NCI-H128 (cell line): Measurements from ENCODE around the gene GRID1.

Experiments
- DNase-seq: peaks from one replicate; lab custom pipeline; 2025; ENCODE audit not compliant: unreplicated experiment; lab: John Stamatoyannopoulos, UW

GRID1 gene

DNA sequence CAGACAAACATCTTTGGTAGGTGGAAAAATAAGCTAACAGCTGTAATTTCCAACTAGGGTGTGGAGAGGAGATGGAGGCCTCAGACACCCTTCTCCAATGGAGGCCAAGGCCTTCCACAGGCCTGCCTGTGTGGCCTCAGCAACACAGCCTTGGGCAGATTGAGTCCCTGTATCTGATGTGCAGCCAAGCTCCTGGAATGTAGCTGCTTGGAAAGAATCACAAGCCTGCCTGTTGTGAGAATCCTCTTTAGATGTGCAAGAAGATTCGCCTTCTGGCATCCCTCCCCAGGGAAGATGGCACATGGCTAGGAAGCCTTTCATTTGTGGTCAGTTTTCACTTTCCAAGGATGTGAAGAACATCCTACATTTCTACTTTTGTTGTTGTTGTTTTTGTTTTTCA is 684.0 kb downstream of the GRID1 start:
- DNase-seq = no peak

DNA sequence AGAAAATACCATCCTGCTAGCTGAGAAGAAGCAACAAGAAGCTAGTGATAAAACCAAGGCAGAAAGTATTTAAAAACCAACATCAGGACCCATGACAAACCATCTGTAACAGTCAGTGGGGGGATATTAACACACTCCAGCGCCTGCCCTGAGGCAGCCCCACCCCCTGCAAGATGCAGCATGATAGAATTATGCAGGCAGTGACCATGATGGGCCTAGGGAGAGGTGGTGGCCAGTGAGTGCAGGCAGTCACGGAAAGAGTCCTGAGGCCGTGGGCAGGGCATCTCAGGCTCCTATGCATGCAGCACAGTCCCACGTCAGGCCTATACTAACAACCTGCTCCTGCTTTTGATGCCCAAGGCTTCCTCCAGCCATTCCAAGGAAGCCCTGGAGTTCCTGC is 686.9 kb downstream of the GRID1 start:
- no peak for DNase-seq

DNA sequence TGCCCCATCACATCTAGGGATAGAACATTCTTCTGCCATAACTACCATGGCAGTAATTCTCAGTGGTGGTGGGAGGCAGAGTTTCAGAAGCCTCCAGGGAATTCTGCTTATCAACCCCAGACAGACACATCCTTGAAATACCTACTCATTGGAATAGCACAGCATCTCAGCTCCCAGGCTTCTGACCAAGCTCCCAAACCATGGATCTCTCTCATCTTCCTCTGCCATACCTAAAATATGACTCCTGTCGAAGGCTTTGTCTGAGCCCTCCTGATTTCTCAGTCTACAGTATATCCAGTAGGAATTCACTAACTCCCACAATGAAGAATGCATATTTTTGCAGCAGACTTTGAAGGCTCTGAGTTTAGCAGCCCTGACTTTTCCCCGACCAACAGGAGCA is 687.5 kb downstream of the GRID1 start:
- DNase-seq = no peak

DNA sequence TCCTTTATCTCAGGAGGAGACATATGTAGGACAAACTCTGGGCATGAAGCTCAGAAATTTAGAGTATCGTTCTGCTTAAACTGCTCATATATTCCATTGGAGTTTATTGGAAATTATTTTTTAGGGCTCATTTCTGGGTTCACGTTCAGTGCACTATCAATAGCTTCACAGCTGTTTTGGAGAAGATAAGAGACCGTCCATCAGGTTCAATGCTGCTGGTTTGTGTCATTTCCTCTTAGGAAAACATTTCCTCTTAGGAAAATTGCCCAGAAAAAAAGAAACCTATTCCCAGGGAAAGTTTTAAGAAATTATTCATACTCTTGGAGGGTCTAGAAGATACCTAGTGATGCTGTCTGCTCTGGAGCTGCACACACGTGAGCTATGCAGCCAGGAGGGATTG is 691.7 kb downstream of the GRID1 start:
- no peak for DNase-seq

DNA sequence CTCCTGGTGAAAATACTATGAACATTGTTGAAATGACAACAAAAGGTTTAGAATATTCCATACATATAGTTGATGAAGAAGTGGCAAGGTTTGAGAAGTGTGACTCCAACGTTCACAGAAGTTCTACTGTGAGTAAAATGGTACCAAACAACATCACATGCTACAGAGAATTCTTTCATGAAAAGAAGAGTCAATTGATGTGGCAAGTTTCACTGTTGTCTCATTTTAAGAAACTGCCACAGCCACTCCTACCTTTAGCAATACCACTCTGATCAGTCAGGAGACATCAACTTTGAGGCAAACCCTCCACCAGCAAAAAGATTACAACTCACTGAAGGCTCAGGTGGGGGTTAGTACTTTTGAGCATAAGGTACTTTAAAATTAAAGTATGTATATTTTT is 693.3 kb downstream of the GRID1 start:
- DNase-seq = no peak

DNA sequence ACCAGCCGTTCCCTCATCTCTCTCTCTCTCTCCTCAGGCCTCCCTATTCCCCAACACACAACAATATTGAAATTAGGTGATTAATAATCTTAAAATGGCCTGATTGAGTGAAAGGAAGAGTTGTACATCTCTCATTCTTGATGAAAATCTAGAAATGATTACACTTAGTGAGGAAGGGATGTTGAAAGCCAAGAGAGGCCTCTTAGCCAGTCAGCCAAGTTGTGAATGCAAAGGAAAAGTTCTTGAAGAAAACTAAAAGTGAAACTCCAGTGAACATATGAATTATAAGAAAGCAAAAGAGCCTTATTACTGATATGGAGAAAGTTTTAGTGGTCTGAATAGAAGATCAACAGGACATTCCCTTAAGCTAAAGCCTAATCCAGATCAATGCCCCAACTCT is 695.1 kb downstream of the GRID1 start:
- no peak for DNase-seq

DNA sequence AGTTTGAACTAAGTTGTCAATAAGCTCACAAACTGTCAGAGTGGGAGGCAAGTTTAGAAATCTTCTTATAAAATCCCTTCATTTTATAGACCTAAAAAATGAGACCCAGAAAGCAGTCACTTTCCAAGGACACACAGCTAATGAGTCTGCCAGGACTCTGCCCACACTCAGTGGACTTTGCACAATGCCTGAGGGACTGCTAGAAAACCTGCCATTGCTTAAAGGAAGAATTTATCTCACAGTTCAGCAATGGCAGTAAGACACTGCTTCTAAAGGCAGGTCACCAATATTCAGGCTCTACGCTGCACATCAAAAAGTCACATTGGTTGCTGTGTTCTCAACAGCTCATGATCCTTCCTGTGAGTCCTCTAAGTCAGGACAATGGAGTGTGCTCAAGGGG is 698.1 kb downstream of the GRID1 start:
- DNase-seq = no peak

DNA sequence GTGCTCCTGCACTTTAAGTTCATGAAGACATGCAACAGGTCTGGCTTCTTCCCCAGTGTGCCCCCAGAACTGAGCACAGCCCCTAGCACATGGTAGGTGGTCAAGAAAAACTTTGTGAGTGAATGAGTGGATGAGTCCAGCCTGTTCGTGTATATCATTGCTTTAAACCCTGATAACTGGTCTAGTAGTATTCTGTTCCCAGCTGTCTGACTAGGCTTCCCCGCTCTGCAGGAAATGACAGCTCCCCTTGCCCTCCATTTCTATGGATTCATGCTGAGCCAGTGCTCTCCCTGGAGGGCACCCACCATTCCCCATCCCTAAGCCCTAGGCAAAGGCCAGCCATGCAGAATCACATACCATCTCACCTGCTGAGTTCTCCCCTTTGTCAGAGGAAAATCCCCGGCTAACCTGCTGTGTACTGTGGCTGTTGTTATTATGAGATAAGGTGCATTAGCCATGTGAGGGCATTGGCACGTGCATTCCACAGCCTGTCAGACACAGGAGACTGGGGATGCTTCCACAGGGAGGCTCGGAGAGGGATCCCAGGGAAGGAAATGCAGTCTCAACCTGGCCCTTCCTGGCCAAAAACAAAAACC is 698.9 kb downstream of the GRID1 start:
- DNase-seq = no peak

DNA sequence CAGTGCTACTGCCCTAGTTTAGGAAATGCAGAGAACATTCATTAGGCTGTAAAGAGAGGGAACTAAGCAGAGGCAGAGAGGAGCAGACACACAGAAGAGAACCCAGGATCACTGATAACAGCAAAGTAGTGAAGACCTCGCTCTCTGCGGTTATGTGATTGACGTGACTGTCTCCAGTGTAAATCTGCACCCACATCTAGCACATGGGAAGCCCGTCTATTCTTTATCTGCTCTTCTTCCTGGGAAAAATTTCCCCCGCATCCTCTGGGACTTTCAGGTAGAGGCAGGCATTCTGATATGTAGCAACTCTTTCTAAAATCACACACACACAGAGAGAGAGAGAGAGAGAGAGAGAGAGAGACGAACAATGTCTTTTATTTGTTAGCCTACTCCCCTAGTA is 699.6 kb downstream of the GRID1 start:
- DNase-seq = no peak

DNA sequence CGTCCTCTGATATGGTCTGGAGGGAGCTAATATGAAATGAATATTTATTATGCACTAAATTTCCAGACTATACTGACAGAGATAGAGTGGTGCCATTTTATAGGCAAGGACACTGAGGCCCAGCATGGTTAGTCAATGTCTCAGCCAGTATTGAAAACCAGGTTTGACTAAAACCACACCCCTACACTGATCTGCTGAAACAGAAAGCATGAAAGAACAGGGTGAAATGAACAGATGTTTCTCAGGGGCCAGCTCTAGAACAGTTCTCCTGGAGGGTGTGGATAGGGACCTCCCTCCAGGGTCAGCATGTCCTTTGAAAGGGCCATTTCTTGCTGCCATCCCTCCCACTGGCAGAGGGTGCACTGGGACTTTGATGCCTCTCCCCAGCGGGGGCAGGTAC is 700.5 kb downstream of the GRID1 start:
- DNase-seq = no peak

DNA sequence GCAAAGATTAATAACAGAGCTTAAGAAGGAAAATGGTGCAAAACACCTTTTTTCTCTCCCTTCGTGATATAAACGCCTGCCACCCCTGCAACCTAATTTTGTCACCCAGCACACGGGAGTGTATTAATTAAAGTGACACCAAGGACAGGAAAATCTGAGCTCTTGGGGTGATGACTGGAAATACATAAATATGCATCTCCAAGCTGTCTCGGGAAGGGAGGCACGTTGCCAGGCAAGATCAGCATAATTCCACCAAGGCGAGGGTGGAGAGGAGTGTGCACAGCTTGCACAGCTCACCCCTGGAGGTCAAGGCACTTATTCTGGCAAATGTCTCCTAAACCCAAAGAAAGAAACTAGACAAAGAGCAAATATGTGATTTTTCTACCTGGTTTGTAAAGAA is 700.9 kb downstream of the GRID1 start:
- DNase-seq = no peak

DNA sequence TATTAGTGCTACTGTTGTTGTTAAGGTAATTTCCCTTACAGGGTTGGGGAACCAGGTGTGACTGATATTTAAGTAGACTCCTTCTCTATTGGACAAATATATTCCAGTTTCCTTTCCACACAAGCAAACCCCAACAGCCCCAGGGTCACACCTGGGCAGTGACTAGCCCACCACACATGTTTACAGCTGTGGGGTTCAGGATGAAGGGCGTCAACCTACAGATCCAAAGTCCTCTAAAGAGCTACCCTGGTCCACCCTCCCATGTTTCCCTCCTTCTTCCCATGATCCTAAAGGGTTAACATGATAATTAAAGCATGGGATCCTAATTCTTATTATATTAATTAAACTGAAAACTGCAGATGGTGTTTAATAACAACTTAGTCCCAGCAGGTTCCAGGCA is 701.5 kb downstream of the GRID1 start:
- no peak for DNase-seq

DNA sequence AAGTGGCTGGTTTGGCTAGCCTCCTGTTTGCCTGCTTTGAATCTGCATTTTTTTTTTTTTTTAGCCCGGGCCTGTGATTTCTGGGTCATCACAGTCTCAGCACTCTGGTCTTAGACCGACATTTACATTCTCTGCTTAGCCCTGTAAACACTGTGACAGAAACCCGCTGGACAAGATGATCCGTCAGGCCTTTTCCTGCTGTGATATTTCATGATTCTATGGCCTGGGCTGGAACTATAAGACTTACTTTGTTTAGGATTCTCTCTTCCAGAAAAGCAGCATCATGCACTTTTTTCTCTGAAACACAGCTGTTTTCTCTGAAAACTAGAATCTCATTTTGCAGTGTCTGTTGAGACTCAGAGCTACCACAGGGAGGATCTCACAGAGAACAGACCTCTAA is 705.5 kb downstream of the GRID1 start:
- DNase-seq = no peak

DNA sequence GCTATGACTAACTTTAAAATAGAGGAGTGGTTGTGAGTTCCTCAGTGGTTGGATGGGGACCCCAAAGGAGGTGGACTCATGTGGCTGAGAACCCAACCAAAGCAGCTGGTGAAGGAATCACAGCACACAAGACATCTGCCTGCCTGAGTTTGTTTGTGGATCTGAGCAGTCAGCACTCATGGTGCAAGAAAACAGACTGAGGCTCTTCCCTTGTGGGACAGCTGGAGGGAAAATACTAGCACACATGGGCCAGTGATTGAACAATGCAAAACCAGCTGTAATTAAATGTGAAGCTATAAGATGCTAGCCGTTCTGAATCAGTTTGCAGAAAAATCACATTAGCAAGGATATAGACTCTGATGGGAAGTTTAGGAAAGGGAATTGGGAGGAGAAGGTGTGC is 707.3 kb downstream of the GRID1 start:
- no peak for DNase-seq

DNA sequence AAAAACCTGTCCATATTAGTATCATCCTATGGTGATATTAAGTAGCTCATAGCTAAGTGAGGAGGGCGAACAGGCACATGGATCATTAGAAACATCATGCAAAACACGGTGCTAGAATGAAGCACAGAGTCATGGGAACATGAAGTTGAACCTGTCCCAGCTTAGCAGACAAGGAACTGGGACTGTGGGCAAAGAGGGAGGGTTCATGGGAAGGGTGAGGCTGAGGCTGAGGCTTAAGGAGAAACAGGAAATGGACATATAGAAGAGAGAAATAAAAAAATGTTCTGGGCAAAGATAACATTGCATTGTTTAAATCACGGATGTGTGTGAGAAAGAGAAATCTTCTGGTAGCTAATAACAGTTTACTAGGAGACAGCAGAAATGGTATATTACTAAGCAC is 708.1 kb downstream of the GRID1 start:
- DNase-seq = no peak

DNA sequence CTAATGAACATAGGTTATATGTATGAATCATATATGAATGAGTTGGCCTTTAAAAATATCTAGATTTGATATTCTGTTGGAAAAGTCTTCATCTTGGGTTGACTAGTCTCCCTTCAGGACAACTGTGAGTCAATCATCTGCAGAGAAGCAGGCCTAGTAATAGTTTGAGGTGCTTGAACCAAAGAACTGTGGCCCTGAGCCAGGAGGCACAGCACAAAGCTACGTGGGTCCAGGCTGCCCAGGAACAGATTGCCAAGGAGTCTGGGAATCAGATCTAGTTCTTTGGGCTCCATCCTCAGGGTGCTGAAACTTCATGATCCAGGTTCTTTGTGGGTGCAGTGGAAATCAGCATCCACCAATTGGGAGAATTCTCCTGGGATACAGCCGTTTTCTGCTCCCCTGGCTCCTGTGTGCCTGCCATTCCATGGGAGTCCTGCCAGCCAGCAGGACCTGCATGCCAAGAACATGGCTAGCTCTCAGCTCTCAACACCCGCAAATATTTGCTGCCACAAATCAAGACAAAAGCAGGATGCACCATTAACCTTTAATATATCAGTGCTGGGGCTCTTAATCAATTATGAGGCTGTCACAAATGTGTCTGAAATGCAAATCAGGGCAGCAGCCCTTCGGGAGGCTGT is 709.0 kb downstream of the GRID1 start:
- DNase-seq = no peak

DNA sequence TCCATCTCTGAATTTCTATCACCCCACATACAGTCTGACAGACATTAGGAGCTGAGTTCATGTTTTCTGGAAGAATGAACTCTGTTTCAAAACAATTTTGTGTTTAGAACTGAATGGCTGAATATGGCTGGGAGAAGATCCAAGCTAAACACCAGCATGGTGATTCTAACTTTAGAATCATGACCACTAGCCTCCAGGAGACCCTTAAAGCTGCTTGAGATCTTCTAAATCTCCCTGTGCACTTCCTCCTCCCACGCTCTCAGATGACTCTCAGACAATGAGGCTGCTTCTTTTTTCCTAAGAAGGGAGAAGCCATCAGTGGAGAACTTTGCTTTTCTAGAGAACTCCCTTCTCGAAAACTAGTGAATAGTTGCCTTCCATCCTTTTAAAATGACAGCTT is 711.2 kb downstream of the GRID1 start:
- DNase-seq = no peak

DNA sequence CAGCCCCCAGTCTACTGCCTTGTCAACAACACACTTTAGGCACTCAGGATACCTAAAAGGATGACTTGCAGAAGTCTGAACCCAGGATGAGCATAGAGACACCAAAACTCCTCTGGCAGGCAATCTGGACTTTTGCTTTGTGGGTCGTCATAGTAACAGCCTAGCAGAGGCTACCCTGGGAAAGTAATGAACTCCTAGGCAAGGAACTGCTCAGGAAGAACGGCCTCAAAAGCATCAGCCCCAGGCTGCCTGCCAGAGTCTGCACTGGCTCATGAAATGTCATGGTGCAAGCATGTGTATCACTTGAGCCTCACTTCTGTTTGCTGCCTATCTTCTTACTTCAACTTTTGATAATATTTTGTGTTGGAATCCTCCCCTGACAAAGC is 715.1 kb downstream of the GRID1 start:
- DNase-seq = no peak

DNA sequence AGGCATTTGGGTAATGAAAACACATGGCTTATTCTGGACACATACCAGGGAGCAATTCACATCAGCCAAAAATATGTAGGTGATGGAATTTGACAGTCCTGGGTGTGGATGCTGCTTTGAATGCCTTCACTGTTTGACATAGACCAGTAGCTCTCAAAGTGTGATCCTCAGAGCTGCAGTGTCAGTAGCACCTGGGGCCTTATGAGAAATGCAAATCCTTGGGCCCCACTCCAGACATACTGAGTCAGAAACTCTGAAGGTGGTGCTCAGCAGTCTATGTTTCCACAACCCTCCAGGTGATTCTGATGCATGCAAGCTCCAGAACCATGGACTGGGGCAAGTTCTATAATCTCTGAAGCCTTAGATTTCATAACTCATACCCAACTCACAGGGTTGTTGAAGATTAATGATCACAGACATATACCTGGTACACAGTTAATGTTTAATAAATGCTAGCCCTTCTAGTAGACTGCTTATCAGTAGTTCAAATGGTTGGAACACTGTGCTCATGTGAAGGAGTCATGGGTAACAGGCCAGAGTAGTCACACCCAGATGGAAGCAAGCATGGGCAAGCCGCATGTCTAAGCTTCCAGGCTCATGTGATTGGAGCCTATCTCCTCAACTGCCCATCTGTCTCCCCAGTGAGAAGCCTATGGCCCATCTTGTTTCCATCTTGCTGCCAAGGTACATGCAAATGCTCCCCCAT is 715.7 kb downstream of the GRID1 start:
- DNase-seq = no peak

DNA sequence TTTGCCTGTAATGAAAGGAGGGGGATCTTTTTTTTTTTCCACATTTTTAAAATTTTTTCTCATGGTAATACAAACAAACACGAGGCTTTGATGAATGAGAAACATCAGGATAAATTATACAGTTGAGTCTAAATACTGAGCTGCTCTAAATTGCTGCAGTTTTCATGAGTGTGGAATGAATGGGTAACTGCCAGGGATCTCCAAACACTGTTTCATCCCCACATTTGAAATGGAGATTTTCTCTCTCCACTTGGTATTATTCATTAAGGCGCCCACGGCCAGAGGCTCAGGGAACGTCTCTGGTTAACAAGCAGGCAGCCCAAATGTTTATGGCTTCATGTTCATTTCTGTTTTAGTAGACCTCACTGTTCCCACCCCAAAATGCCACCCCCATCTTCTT is 717.1 kb downstream of the GRID1 start:
- no peak for DNase-seq

DNA sequence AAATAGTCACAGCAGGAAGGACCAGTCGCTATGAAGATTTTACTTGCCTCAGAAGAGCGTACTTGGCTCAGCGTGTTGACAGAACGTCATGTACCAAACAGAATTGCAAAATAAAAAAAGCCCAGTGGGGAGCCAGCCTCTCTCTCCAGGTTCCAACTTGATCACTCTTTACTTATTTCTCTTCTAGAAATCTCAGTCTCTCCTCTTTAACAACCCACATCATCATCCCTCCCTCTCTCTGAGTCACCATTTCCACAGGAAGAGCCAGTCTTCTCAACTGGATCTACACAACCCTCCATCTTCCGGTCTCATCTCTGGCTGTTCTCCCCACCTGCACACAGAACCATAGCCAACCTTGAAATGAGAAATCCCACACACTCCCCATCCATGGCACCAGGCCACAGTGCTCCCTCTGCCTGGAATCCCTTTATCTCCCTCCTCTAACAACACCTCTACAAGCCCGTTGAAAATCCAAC is 718.3 kb downstream of the GRID1 start:
- no peak for DNase-seq

DNA sequence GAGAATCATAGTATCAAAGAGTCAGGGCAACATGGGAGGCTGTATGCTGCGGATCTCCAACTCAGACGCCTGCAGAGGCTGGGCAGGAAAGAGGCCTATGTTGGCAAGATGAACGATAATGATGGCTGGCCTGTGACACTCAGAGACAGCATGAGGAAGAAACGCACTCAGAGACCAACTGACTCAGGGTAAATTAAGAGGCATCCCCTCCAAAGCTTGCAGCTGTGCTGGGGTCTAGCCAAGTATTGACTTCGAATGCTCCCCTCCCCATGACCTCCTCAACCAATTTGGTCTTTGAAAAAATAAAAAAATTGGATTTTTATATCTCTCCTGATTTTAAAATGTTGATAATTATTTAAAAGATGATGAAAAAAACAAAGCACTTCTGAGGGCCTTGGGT is 718.9 kb downstream of the GRID1 start:
- DNase-seq = no peak
